HCT116 (cell line): ENCODE measurements around the gene OAS2. TPM values are rescaled to one million over a fixed set of nuclear protein-coding genes. Genes with fewer than 3 reads are reported as not detected.

Experiments used
- ATAC-seq: fragments of 200-7000 bp; cut with Tn5 transposase; 2 replicates; pipeline ENCODE4 v1.9.1; 2020; ENCODE audit warnings: mild to moderate bottlenecking, moderate library complexity
- BruUV-seq: library from RNA; stranded (reverse); fragments of 400-500 nt; replicated peaks from 2 replicates; lab custom pipeline; 2021; lab: Mats Ljungman, UMichigan
- CTCF ChIA-PET: fragments of 300-600 bp; sonication (Branson Sonifier 250); formaldehyde crosslinking; loops from one replicate; lab custom pipeline; 2021; ENCODE audit warnings: antibody characterized with exemption; lab: Charles Lee
- POLR2A ChIA-PET: fragments of 300-600, 350-600 bp; sonication (Branson Sonifier 250); formaldehyde crosslinking; loops from one replicate; lab custom pipeline; 2021; ENCODE audit warnings: antibody characterized with exemption; lab: Charles Lee
- RAD21 ChIA-PET, 2 experiments: fragments of 300-600 bp; sonication (Branson Sonifier 250); formaldehyde crosslinking; loops; one replicate each; lab custom pipeline; 2023; ENCODE audit warnings: low total read pairs in 2 of 2; ENCODE audit not compliant: uncharacterized antibody in 2 of 2, unreplicated experiment in 2 of 2, low non-redundant PET in 1 of 2; lab: Charles Lee
- DNase-seq: peaks from one replicate; pipeline ENCODE4 v3.0.0-alpha.2; 2010; ENCODE audit warnings: low read depth, low spot score
- H2AFZ ChIP-seq: fragments of 200-600 bp; shearing (Covaris generic), sonication (generic); 2 replicates; pipeline ENCODE4 v1.6.1; 2017; ENCODE audit warnings: low read depth, mixed run types, mixed read lengths, antibody characterized with exemption, low read length; ENCODE audit not compliant: poor library complexity, severe bottlenecking
- H3K27ac ChIP-seq: 2 replicates; pipeline ENCODE4 v1.5.1; 2012; ENCODE audit warnings: low read depth, low read length
- H3K27me3 ChIP-seq: fragments of 200-600 bp; sonication (generic); 2 replicates; pipeline ENCODE4 v1.6.1; 2016; ENCODE audit warnings: mixed run types, low read length, mixed read lengths; ENCODE audit not compliant: insufficient read depth
- H3K36me3 ChIP-seq, 2 experiments: fragments of 200-500 bp in 1 of 2; fragments of 200-600 bp in 1 of 2; sonication (Bioruptor generic) in 1 of 2; sonication (generic) in 1 of 2; 2 replicates each; pipeline versions ENCODE4 v1.5.1 to v1.6.1; 2014 to 2016; ENCODE audit warnings: low read length in 2 of 2, inconsistent platforms in 1 of 2, mixed read lengths in 1 of 2, mixed run types in 1 of 2; ENCODE audit not compliant: insufficient read depth in 2 of 2, control insufficient read depth in 1 of 2
- H3K4me1 ChIP-seq, 2 experiments: fragments of 200-600 bp in 1 of 2; sonication (generic) in 1 of 2; 2 replicates each; pipeline versions ENCODE4 v1.5.1 to v1.6.1; 2012 to 2017; ENCODE audit warnings: low read length in 2 of 2, inconsistent platforms in 1 of 2, mild to moderate bottlenecking in 1 of 2, mixed read lengths in 1 of 2, mixed run types in 1 of 2, moderate library complexity in 1 of 2; ENCODE audit not compliant: insufficient read depth in 2 of 2, control insufficient read depth in 1 of 2
- H3K4me2 ChIP-seq: fragments of 200-600 bp; sonication (generic); 2 replicates; pipeline ENCODE4 v1.6.1; 2017; ENCODE audit warnings: mixed run types, low read length, mixed read lengths
- H3K4me3 ChIP-seq, 2 experiments: fragments of 200-600 bp in 1 of 2; sonication (generic) in 1 of 2; replicated peaks in 1 of 2; 2 replicates each; pipeline ENCODE4 v1.5.1; 2011 to 2016; ENCODE audit warnings: low read length in 2 of 2, control low read depth in 1 of 2, low read depth in 1 of 2, mild to moderate bottlenecking in 1 of 2, mixed read lengths in 1 of 2, mixed run types in 1 of 2
- H3K79me2 ChIP-seq: fragments of 200-600 bp; sonication (generic); 2 replicates; pipeline ENCODE4 v1.6.1; 2017; ENCODE audit warnings: mild to moderate bottlenecking, mixed run types, low read length, moderate library complexity, mixed read lengths; ENCODE audit not compliant: insufficient read depth
- H3K9ac ChIP-seq: fragments of 200-600 bp; sonication (generic); 2 replicates; pipeline ENCODE4 v1.6.1; 2016; ENCODE audit warnings: low read length, mixed read lengths
- H3K9me2 ChIP-seq: fragments of 200-600 bp; sonication (generic), shearing (Covaris generic); 2 replicates; pipeline ENCODE4 v1.6.1; 2017; ENCODE audit warnings: mixed run types, mild to moderate bottlenecking, moderate library complexity; ENCODE audit not compliant: insufficient read depth
- H3K9me3 ChIP-seq, 2 experiments: fragments of 200-500 bp in 1 of 2; fragments of 200-600 bp in 1 of 2; sonication (Bioruptor generic) in 1 of 2; sonication (generic) in 1 of 2; 2 replicates each; pipeline ENCODE4 v1.6.1; 2014 to 2017; ENCODE audit warnings: low read length in 2 of 2, mixed read lengths in 2 of 2, inconsistent platforms in 1 of 2, low read depth in 1 of 2, mild to moderate bottlenecking in 1 of 2, mixed run types in 1 of 2, moderate library complexity in 1 of 2; ENCODE audit not compliant: control insufficient read depth in 1 of 2, insufficient read depth in 1 of 2
- H4K20me1 ChIP-seq: fragments of 200-600 bp; sonication (generic), shearing (Covaris generic); 2 replicates; pipeline ENCODE4 v1.6.1; 2017; ENCODE audit warnings: mixed run types, mild to moderate bottlenecking, moderate library complexity; ENCODE audit not compliant: insufficient read depth
- CBX3 ChIP-seq: IDR thresholded peaks from 2 replicates; pipeline ENCODE4 v1.6.1; 2012; ENCODE audit warnings: low read depth
- CEBPB ChIP-seq: IDR thresholded peaks from 2 replicates; pipeline ENCODE4 v1.6.1; 2012; ENCODE audit warnings: low read depth
- EZH2 ChIP-seq: fragments of 200-600 bp; sonication (generic); IDR thresholded peaks from 2 replicates; pipeline ENCODE4 v1.6.1; 2017; ENCODE audit warnings: antibody characterized with exemption, mixed run types
- FOSL1 ChIP-seq: IDR thresholded peaks from 2 replicates; pipeline ENCODE4 v1.6.1; 2012; ENCODE audit warnings: low read depth
- JUND ChIP-seq: IDR thresholded peaks from 2 replicates; pipeline ENCODE4 v1.6.1; 2012
- POLR2A ChIP-seq: IDR thresholded peaks from 2 replicates; pipeline ENCODE4 v1.7.0; 2011; ENCODE audit warnings: borderline replicate concordance; ENCODE audit not compliant: insufficient read depth, insufficient read length; ENCODE audit errors: extremely low read depth
- RAD21 ChIP-seq: IDR thresholded peaks from 2 replicates; pipeline ENCODE4 v1.6.1; 2012; ENCODE audit warnings: low read depth, mild to moderate bottlenecking
- SRF ChIP-seq: IDR thresholded peaks from 2 replicates; pipeline ENCODE4 v1.6.1; 2012; ENCODE audit warnings: low read depth
- TCF7L2 ChIP-seq: IDR thresholded peaks from 2 replicates; pipeline ENCODE4 v1.7.0; 2011; ENCODE audit warnings: borderline replicate concordance, inconsistent platforms; ENCODE audit not compliant: insufficient read depth, insufficient read length; ENCODE audit errors: extremely low read depth
- ZFX ChIP-seq: fragments of 450-650 bp; IDR thresholded peaks from 2 replicates; pipeline ENCODE4 v1.6.1; 2017
- ZNF274 ChIP-seq: fragments of 200-500 bp; sonication (Bioruptor generic); IDR thresholded peaks from 2 replicates; pipeline ENCODE4 v1.6.1; 2014; ENCODE audit warnings: mild to moderate bottlenecking, low read depth, low read length, inconsistent platforms
- intact Hi-C: fragments of 100-400 bp; cut with micrococcal nuclease; formaldehyde crosslinking; loops from 2 replicates; pipeline ENCODE4 v1.10.0; 2022
- total RNA-seq: library from RNA; stranded (reverse); gene quantifications from one replicate; pipeline ENCODE4 v1.2.1, GENCODE V29; 2021; ENCODE audit not compliant: unreplicated experiment
- TF ChIP-seq, protein P1 (sequence below): IDR thresholded peaks from 2 replicates; pipeline ENCODE4 v1.6.1; 2012
- TF ChIP-seq, protein P2 (sequence below): IDR thresholded peaks from 2 replicates; pipeline ENCODE4 v1.6.1; 2012; ENCODE audit warnings: low read depth

Gene OAS2
- total RNA-seq, 1 experiment from 2014 or later: 0.30 TPM

- no peak for TF ChIP-seq SRF
Measured at GRCh38 chr12:113052326-113052725, 74.0 kb downstream of the OAS2 start (continued).

DNA sequence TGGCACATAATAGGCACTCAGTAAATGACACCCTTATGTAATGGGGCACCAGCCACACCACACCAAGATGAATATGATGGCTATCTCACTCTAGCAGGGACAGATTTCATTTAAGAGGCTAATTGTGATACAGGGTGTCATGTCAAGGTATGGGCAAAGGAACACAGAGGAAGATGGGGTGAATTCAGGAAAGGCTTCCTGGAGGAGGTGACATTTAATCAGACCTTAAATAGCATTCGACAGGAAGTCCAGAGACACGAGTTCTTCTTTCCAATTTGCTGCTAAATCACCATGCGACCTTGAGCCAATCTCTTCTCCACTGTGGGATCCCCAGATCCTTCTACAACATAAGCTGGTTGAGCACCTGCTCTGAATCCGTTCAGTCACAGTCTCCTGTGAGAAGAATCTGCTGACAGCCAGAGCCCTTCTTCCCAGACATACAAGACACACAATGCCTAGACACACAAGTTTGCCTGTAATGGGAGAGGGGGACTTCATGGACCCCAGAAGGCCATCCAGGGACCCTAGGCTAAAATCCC is 76.7 kb downstream of the OAS2 start:
- DNase-seq (no peak), ATAC-seq (no peak)
- Histone ChIP-seq H3K4me2 (no peak overlapping the region), H3K27ac (no peak overlapping the region), H3K36me3 (no peaks in the 10 kb centered on the region), H3K27me3 (peaks cover 11% of the 10 kb centered on the region; the same call in 1 of the 2 replicates), H3K9ac (no peak overlapping the region)
- RAD21 ChIA-PET: no interaction called here
- CTCF ChIA-PET: no interaction called here
- no peak for TF ChIP-seq FOSL1
- TF ChIP-seq TCF7L2: no peak
- no peak for TF ChIP-seq CBX3
- TF ChIP-seq ZNF274: no peak
- no peak for TF ChIP-seq EZH2
- TF ChIP-seq, protein P1, sequence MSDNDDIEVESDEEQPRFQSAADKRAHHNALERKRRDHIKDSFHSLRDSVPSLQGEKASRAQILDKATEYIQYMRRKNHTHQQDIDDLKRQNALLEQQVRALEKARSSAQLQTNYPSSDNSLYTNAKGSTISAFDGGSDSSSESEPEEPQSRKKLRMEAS: no peak
- no peak for TF ChIP-seq POLR2A
- TF ChIP-seq, protein P2, sequence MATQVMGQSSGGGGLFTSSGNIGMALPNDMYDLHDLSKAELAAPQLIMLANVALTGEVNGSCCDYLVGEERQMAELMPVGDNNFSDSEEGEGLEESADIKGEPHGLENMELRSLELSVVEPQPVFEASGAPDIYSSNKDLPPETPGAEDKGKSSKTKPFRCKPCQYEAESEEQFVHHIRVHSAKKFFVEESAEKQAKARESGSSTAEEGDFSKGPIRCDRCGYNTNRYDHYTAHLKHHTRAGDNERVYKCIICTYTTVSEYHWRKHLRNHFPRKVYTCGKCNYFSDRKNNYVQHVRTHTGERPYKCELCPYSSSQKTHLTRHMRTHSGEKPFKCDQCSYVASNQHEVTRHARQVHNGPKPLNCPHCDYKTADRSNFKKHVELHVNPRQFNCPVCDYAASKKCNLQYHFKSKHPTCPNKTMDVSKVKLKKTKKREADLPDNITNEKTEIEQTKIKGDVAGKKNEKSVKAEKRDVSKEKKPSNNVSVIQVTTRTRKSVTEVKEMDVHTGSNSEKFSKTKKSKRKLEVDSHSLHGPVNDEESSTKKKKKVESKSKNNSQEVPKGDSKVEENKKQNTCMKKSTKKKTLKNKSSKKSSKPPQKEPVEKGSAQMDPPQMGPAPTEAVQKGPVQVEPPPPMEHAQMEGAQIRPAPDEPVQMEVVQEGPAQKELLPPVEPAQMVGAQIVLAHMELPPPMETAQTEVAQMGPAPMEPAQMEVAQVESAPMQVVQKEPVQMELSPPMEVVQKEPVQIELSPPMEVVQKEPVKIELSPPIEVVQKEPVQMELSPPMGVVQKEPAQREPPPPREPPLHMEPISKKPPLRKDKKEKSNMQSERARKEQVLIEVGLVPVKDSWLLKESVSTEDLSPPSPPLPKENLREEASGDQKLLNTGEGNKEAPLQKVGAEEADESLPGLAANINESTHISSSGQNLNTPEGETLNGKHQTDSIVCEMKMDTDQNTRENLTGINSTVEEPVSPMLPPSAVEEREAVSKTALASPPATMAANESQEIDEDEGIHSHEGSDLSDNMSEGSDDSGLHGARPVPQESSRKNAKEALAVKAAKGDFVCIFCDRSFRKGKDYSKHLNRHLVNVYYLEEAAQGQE: no peak
- TF ChIP-seq JUND: no peak
- TF ChIP-seq SRF: no peak
- no peak for TF ChIP-seq CEBPB
- no peak for TF ChIP-seq ZFX
- no peak for TF ChIP-seq RAD21
- TF ChIP-seq, all 23 proteins: peak for 0
- POLR2A ChIA-PET: no interaction called here
- H3K4me1 ChIP-seq: no peaks in the 10 kb centered on the region
- no peak overlapping the region for H2AFZ ChIP-seq
- intact Hi-C loops: no loop called here
- H3K9me2 ChIP-seq: no peaks in the 10 kb centered on the region
- no peaks in the 10 kb centered on the region for H4K20me1 ChIP-seq
- no peaks in the 10 kb centered on the region for H3K9me3 ChIP-seq
- H3K4me3 ChIP-seq: no peak overlapping the region
- no TSS peak for BruUV-seq
- no peaks in the 10 kb centered on the region for H3K79me2 ChIP-seq
